Stimulated activated CD8-positive, alpha-beta memory T cell treated with anti-CD3 and anti-CD28 coated beads, Interleukin-12 subunit alpha, Interleukin-12 subunit beta, amount 100 ng/mL, for 24 hours (primary cell): ENCODE data around the gene PLSCR3.

Experiments
- DNase-seq: peaks from one replicate; pipeline ENCODE4 v3.0.0-alpha.2; 2020; ENCODE audit errors: extremely low read depth

Gene PLSCR3

GRCh38 chr17:7426203-7426863 lies 32.0 kb upstream of the PLSCR3 start:
- no peak for DNase-seq

- no peak for DNase-seq
Measured at GRCh38 chr17:7425756-7426155, 31.4 kb upstream of the PLSCR3 start.

- no peak for DNase-seq
Measured at GRCh38 chr17:7425316-7425715, 31.0 kb upstream of the PLSCR3 start, which contains the start of gene SPEM2. SPEM2 (plus strand) TSS chr17:7425616; CDS start chr17:7425689, 73 bp downstream.

GRCh38 chr17:7423679-7424078 lies 29.4 kb upstream of the PLSCR3 start:
- DNase-seq = no peak

- DNase-seq = no peak
Measured at GRCh38 chr17:7421186-7421585, 26.9 kb upstream of the PLSCR3 start.

- DNase-seq = no peak
Measured at GRCh38 chr17:7419819-7420610, 25.7 kb upstream of the PLSCR3 start, which contains the start of gene SPEM1. SPEM1 (plus strand) TSS chr17:7420324; CDS start chr17:7420385, 61 bp downstream.

DNA sequence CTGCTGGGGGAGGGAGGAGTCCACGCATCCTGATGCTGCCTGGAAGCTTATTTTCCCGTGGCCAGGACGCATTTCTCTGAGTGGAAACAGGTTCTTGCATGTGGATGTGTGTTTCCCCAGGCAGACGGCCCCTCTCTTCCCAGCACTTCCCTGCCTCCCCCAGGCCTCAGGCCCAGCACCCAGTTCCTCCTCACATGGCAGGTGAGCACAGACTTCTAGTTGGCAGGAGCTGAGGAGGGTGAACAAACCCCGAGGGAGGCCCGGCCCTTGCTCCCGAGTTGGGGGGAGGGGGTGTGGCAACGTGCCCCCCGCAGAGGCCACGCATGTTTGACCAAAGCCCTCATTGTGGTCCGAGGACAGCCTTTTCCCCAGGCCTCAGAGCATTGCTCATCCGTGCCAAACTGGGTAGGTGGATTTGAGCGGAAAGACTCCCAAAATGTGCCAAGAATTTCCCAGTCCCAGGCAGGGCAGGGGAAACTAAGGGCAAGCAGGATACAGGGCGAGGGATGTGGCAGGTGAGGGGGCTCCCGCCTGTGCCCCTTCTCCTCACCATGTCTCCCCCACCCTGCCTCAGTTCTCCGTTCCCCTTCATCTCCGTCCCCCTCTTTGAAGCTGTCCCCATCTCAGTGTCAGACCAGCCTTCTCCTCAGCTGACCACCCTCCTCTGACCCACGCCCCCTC lies 24.3 kb upstream of the PLSCR3 start:
- DNase-seq = no peak

- DNase-seq = no peak
Measured at GRCh38 chr17:7417056-7417655, 22.8 kb upstream of the PLSCR3 start.

GRCh38 chr17:7416323-7416722 lies 22.0 kb upstream of the PLSCR3 start:
- DNase-seq = no peak

- no peak for DNase-seq
Measured at GRCh38 chr17:7415784-7416183, 21.5 kb upstream of the PLSCR3 start.

DNA sequence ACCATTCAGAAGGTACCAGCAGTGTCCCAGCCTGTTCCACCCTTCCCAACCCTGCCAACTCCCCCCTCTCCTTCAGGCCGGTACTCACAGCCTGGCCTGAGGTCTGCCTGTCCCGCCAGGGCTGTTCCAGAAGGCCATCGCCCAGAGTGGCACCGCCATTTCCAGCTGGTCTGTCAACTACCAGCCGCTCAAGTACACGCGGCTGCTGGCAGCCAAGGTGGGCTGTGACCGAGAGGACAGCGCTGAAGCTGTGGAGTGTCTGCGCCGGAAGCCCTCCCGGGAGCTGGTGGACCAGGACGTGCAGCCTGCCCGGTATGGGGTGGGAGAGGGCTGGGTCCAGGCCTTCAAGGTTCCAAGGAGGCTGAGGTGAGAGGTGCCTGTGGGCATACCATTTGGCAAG lies 20.5 kb upstream of the PLSCR3 start:
- DNase-seq = no peak

GRCh38 chr17:7413346-7413985 lies 19.1 kb upstream of the PLSCR3 start:
- no peak for DNase-seq

DNA sequence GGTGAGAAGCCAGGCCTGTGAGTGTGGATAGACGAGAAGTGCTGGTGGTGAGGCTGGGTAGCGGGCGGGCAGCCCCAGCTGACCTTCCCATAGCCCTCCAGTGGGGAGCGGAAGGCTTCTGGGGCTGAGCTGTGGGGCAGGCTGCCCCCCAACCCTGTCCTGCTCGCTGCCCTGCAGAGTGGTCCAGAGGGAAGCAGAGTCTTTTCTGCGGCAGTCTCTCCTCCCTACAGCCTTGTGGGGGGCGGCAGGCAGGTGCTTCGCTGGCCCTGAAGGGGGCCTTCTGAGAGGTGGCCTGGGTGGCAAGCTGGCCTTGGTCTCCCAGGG lies 17.1 kb upstream of the PLSCR3 start:
- DNase-seq = no peak

DNA sequence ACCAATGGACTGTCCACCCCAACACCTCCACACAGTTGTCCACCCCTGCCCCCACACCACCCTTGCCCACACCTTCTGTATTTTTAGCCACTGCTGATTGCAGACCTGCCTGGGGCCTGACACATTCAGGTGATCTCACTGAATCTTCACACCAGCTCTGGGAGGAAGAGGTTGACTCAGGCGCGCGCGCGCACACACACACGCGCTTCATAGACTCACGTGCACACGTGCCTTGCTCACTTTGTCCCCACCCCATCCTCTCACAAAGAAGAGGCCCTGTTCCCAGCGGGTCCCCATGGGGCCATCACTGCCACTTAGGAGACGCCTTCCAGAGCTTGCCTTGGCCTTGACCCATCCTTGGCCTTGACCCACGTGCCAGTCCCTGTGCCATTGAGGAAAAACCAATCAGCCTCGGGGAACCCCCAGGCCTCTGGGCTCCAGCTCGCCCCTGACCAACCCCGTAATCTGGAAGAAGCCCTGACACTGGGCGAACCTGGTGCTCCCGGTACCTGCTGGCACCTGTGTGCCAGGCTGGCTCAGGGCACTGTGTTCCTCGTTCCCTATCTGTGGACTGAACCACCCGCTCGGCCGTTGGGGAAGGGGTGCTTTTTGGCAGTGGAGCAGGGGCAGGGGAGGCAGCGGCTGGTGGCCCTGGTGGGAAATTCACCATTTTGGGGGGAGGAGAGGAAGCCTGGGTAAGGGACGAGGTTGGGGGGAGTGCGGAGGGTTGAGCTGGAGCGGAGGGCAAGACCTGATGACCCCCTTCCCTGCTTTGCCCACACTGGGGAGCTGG lies 16.5 kb upstream of the PLSCR3 start:
- DNase-seq = no peak

- DNase-seq = no peak
Measured at GRCh38 chr17:7409716-7410115, 15.4 kb upstream of the PLSCR3 start.

DNA sequence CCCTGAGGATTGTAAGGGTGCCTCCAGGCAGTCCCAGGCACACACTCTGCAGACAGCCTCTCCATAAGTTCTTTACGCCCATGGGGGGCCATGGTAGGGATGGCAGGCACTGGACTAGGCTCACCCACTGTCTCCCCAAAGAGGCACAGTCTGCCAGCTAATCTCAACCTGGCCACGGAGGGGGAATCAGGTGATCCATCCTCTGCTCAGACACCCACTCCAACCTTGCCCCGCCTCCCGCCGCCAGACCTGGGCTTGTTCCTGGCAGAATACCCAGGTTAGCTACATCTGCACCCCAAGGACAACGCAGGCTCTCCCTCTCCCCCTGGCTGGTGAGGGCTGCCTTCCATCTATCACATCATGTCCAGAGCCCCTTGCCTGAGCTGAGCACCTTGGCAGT lies 14.5 kb upstream of the PLSCR3 start:
- no peak for DNase-seq

GRCh38 chr17:7408252-7408727 lies 14.0 kb upstream of the PLSCR3 start:
- DNase-seq = no peak

- no peak for DNase-seq
Measured at GRCh38 chr17:7407485-7408251, 13.3 kb upstream of the PLSCR3 start, which contains the start of gene NLGN2. NLGN2 (plus strand) TSS chr17:7407845; CDS start chr17:7408256, 411 bp downstream.

GRCh38 chr17:7407082-7407481 lies 12.8 kb upstream of the PLSCR3 start:
- DNase-seq = no peak

GRCh38 chr17:7406235-7406825 lies 12.0 kb upstream of the PLSCR3 start:
- DNase-seq = no peak
